DND-41 (cell line): ENCODE data around the gene LRRFIP2.
"Not testable (repeated sequence)": the region's sequence is repeated elsewhere in the genome, so short reads cannot be mapped to it uniquely, and the experiment has no call there.

ENCODE experiments used
- EZH2 ChIP-seq: IDR thresholded peaks from 3 replicates; pipeline ENCODE4 v1.6.1; 2012; ENCODE audit warnings: borderline replicate concordance, low read depth, mild to moderate bottlenecking, moderate library complexity, low read length, inconsistent platforms; ENCODE audit not compliant: severe bottlenecking
- TF ChIP-seq, protein P1 (sequence below): IDR thresholded peaks from 2 replicates; pipeline ENCODE4 v1.5.1; 2012; ENCODE audit warnings: borderline replicate concordance, low read length, moderate library complexity, mild to moderate bottlenecking; ENCODE audit not compliant: poor library complexity, severe bottlenecking; ENCODE audit errors: extremely low read depth

DNA sequence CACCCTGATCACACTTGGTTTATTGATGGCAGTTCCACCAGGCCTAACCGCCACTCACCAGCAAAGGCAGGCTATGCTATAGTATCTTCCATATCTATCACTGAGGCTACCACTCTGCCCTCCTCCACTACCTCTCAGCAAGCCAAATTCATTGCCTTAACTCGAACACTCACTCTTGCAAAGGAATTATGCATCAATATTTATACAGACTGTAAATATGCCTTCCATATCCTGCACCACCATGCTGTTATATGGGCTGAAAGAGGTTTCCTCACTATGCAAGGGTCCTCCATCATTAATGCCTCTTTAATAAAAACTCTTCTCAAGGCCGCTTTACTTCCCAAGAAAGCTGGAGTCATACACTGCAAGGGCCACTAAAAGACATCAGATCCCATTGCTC is 33.6 kb upstream of the LRRFIP2 start:
- not testable (repeated sequence) for TF ChIP-seq EZH2
- TF ChIP-seq, protein P1, sequence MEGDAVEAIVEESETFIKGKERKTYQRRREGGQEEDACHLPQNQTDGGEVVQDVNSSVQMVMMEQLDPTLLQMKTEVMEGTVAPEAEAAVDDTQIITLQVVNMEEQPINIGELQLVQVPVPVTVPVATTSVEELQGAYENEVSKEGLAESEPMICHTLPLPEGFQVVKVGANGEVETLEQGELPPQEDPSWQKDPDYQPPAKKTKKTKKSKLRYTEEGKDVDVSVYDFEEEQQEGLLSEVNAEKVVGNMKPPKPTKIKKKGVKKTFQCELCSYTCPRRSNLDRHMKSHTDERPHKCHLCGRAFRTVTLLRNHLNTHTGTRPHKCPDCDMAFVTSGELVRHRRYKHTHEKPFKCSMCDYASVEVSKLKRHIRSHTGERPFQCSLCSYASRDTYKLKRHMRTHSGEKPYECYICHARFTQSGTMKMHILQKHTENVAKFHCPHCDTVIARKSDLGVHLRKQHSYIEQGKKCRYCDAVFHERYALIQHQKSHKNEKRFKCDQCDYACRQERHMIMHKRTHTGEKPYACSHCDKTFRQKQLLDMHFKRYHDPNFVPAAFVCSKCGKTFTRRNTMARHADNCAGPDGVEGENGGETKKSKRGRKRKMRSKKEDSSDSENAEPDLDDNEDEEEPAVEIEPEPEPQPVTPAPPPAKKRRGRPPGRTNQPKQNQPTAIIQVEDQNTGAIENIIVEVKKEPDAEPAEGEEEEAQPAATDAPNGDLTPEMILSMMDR: not testable (repeated sequence)
